Keratinocyte (primary cell): ENCODE data around the gene CTTNBP2. TPM values are rescaled to one million over a fixed set of nuclear protein-coding genes. Genes with fewer than 3 reads are reported as not detected.

Experiments
- DNase-seq: peaks from one replicate; pipeline ENCODE4 v3.0.0-alpha.2; 2011; ENCODE audit warnings: low read depth, missing footprints, low spot score
- FAIRE-seq: peaks from 2 replicates; lab custom pipeline; 2011; peaks lifted over from hg19 to GRCh38; lab: Jason Lieb, UNC
- H2AFZ ChIP-seq: 2 replicates; pipeline ENCODE4 v1.6.0; 2012; ENCODE audit warnings: low read length, control low read depth, inconsistent platforms; ENCODE audit not compliant: control insufficient read depth
- H3K27ac ChIP-seq: 2 replicates; pipeline ENCODE4 v1.5.1; 2011; ENCODE audit warnings: low read length; ENCODE audit not compliant: control insufficient read depth, insufficient read depth
- H3K27me3 ChIP-seq: 3 replicates; pipeline ENCODE4 v1.6.0; 2011; ENCODE audit warnings: low read length; ENCODE audit not compliant: control insufficient read depth, insufficient read depth; ENCODE audit errors: extremely low read depth
- H3K36me3 ChIP-seq, 2 experiments: 2 replicates in 1 of 2; 3 replicates in 1 of 2; pipeline ENCODE4 v1.5.1; 2011; ENCODE audit warnings: low read length in 2 of 2, mild to moderate bottlenecking in 1 of 2; ENCODE audit not compliant: control insufficient read depth in 2 of 2, insufficient read depth in 2 of 2; ENCODE audit errors: extremely low read depth in 1 of 2
- H3K4me1 ChIP-seq: 3 replicates; pipeline ENCODE4 v1.5.1; 2011; ENCODE audit warnings: low read length; ENCODE audit not compliant: control insufficient read depth, insufficient read depth; ENCODE audit errors: extremely low read depth
- H3K4me2 ChIP-seq: 3 replicates; pipeline ENCODE4 v1.6.0; 2011; ENCODE audit warnings: low read depth, low read length; ENCODE audit not compliant: control insufficient read depth, insufficient read depth; ENCODE audit errors: extremely low read depth
- H3K4me3 ChIP-seq, 3 experiments: fragments of 200-600 bp in 1 of 3; sonication (generic) in 1 of 3; 2 replicates in 2 of 3; 3 replicates in 1 of 3; pipeline ENCODE4 v1.5.1; 2011 to 2016; ENCODE audit warnings: low read length in 3 of 3, mild to moderate bottlenecking in 3 of 3, control low read depth in 2 of 3, inconsistent platforms in 1 of 3, low read depth in 1 of 3, mixed read lengths in 1 of 3, mixed run types in 1 of 3, moderate library complexity in 1 of 3; ENCODE audit not compliant: control insufficient read depth in 2 of 3, insufficient read depth in 2 of 3; ENCODE audit errors: extremely low read depth in 1 of 3
- H3K79me2 ChIP-seq: 2 replicates; pipeline ENCODE4 v1.6.0; 2012; ENCODE audit warnings: low read length; ENCODE audit not compliant: control insufficient read depth, insufficient read depth
- H3K9ac ChIP-seq: 3 replicates; pipeline ENCODE4 v1.6.0; 2011; ENCODE audit warnings: low read length; ENCODE audit not compliant: control insufficient read depth, insufficient read depth; ENCODE audit errors: extremely low read depth
- H3K9me1 ChIP-seq: 3 replicates; pipeline ENCODE4 v1.6.0; 2011; ENCODE audit warnings: low read length; ENCODE audit not compliant: control insufficient read depth, insufficient read depth; ENCODE audit errors: extremely low read depth
- H3K9me3 ChIP-seq: 2 replicates; pipeline ENCODE4 v1.5.1; 2012; ENCODE audit warnings: low read depth, low read length; ENCODE audit not compliant: control insufficient read depth
- H4K20me1 ChIP-seq: 3 replicates; pipeline ENCODE4 v1.6.0; 2011; ENCODE audit warnings: low read length; ENCODE audit not compliant: control insufficient read depth, insufficient read depth; ENCODE audit errors: extremely low read depth
- EZH2 ChIP-seq: IDR thresholded peaks from one replicate; pipeline ENCODE4 v1.6.1; 2012; ENCODE audit warnings: inconsistent platforms, mild to moderate bottlenecking, low read length, moderate library complexity
- dilution Hi-C: fragments of 300-500 bp; cut with MboI; formaldehyde crosslinking; loops from one replicate; pipeline ENCODE4 v1.7.0; 2020; ENCODE audit warnings: low sequenced_read_pairs; ENCODE audit not compliant: extremely low pct_ligation_motif_present
- polyA plus RNA-seq, 5 experiments: library from polyadenylated mRNA; depleted of rRNA in 3 of 5; stranded (reverse) in 3 of 5; stranded (forward) in 1 of 5; unstranded in 1 of 5; fragments of >200 nt; gene quantifications; 1 replicate in 1 of 5; 2 replicates in 3 of 5; 3 replicates in 1 of 5; pipeline versions ENCODE4 v1.2.1 to v1.2.3, GENCODE V29; 2011 to 2012; ENCODE audit warnings: missing spikeins in 2 of 5, low read depth in 1 of 5, low replicate concordance in 1 of 5
- TF ChIP-seq, protein P1 (sequence below), 3 experiments: IDR thresholded peaks in 1 of 3; conservative IDR thresholded peaks in 1 of 3; optimal IDR thresholded peaks in 1 of 3; 2 replicates in 2 of 3; 3 replicates in 1 of 3; pipeline versions ENCODE3 to v1.5.1; 2011; ENCODE audit warnings: low read length in 3 of 3, mild to moderate bottlenecking in 3 of 3, moderate library complexity in 2 of 3, control low read depth in 1 of 3, inconsistent platforms in 1 of 3; ENCODE audit not compliant: insufficient read depth in 2 of 3; ENCODE audit errors: extremely low read depth in 1 of 3

The CTTNBP2 gene
- polyA plus RNA-seq, 1 donor (not counting 4 experiments of a cell fraction or from before 2014, with no cell fraction given) = 0.55 TPM

DNA sequence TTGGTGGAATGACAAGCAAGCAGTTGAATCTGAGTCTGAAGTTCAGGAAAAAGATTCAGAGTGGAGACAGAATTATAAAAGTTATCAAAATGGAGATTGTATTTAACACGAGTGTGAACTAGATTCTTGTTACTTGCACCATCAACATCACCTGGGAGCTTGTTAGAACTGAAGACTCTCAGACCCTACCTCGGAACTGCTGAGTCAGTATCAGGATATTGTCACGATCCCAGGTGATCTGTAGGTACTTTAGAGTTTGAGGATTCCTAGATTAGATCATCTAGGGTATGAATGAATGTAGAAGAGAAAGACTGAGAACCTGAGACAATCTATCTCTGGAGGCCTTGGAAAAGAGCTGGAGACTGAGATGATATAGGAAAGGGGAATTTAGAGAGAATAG, 194.1 kb downstream of the CTTNBP2 start:
- Histone ChIP-seq H3K4me3 (no peak overlapping the region), H3K4me2 (no peak overlapping the region), H3K9me1 (no peaks in the 10 kb centered on the region), H2AFZ (no peak overlapping the region), H3K9me3 (no peaks in the 10 kb centered on the region), H3K9ac (no peak overlapping the region), H3K36me3 (no peaks in the 10 kb centered on the region), H3K4me1 (no peaks in the 10 kb centered on the region), H4K20me1 (no peaks in the 10 kb centered on the region), H3K27me3 (peaks cover 7% of the 10 kb centered on the region), H3K27ac (no peak overlapping the region), H3K79me2 (no peaks in the 10 kb centered on the region)
- TF ChIP-seq EZH2 = no peak
- TF ChIP-seq, protein P1, sequence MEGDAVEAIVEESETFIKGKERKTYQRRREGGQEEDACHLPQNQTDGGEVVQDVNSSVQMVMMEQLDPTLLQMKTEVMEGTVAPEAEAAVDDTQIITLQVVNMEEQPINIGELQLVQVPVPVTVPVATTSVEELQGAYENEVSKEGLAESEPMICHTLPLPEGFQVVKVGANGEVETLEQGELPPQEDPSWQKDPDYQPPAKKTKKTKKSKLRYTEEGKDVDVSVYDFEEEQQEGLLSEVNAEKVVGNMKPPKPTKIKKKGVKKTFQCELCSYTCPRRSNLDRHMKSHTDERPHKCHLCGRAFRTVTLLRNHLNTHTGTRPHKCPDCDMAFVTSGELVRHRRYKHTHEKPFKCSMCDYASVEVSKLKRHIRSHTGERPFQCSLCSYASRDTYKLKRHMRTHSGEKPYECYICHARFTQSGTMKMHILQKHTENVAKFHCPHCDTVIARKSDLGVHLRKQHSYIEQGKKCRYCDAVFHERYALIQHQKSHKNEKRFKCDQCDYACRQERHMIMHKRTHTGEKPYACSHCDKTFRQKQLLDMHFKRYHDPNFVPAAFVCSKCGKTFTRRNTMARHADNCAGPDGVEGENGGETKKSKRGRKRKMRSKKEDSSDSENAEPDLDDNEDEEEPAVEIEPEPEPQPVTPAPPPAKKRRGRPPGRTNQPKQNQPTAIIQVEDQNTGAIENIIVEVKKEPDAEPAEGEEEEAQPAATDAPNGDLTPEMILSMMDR (optimal IDR thresholded peaks at IDR 0.05 in 1 of 3, IDR thresholded peaks at IDR 0.05 in 1 of 3, conservative IDR thresholded peaks at IDR 0.05 in 1 of 3; ENCODE audit: extremely low read depth in 1 of 3, insufficient read depth in 2 of 3, low read length in 3 of 3) = no peak
- dilution Hi-C loops = no loop called here
- FAIRE-seq (no peak), DNase-seq (no peak)

DNA sequence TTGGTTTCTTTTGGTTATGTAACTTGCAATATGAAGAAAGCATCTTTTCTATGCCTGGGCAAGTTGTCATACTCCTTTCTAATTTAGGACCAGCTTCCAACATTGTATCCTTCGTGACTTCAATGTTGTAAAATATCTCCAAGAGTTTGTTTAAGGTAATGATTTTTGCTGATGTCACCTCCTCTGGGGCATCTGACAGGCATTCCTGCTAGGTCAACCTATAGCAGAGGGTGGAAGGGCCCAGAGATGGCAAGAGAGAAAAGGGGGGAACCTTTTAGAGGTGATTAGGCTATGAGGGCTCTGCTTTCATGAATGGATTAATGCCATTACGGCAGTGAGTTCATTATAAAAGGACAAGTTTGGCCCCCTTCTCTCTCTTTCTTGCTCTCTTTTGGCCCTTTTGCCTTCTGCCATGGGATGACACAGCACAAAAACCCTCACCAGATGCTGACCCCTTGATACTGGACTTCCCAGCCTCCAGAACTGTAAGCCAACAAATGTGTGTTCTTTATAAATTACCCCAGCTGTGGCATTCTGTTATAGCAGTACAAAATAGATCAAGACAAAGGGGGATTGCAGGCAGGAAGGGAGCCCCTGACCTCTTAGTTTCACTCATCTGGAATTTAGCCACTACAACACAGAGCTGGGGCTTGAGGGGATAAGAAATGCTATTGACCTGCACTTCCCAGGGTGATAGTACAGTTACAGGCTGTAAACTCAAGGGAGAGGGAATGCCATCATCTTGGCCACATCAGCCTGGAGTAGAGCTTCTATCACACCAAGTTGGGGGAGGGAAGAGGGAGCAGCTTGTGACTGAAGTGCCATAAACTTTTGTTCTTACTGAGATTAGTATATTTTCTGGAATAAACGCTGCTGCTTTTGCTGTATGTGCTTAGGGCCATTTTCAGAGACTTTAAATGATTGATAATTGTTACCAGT, 197.5 kb downstream of the CTTNBP2 start:
- H3K4me2 ChIP-seq = no peak overlapping the region
- FAIRE-seq = no peak
- no peak for DNase-seq
- no peak overlapping the region for H3K4me3 ChIP-seq
- H3K27ac ChIP-seq = no peak overlapping the region
- peaks cover 7% of the 10 kb centered on the region for H3K27me3 ChIP-seq
- dilution Hi-C loops = no loop called here
- H2AFZ ChIP-seq = no peak overlapping the region
- H3K36me3 ChIP-seq = no peaks in the 10 kb centered on the region
- H3K9me3 ChIP-seq = no peaks in the 10 kb centered on the region
- peaks cover 6% of the 10 kb centered on the region for H3K4me1 ChIP-seq
- H3K9ac ChIP-seq = no peak overlapping the region
- H4K20me1 ChIP-seq = no peaks in the 10 kb centered on the region
- H3K9me1 ChIP-seq = no peaks in the 10 kb centered on the region
- TF ChIP-seq, protein P1 (optimal IDR thresholded peaks at IDR 0.05 in 1 of 3, IDR thresholded peaks at IDR 0.05 in 1 of 3, conservative IDR thresholded peaks at IDR 0.05 in 1 of 3; ENCODE audit: extremely low read depth in 1 of 3, insufficient read depth in 2 of 3, low read length in 3 of 3) = no peak
- TF ChIP-seq EZH2 = no peak
- no peaks in the 10 kb centered on the region for H3K79me2 ChIP-seq
